Heart left ventricle (tissue), 13 donors: ENCODE measurements around the gene SNRPB2.

Experiments used
- CTCF ChIP-seq, 12 donors: fragments of 200-600 bp; sonication (generic) in 4 of 12; IDR thresholded peaks; one replicate each; pipeline versions ENCODE4 v1.5.0 to v1.8.0; 2018 to 2022; ENCODE audit warnings: antibody characterized with exemption in 12 of 12, mild to moderate bottlenecking in 5 of 12
- POLR2A ChIP-seq, 2 donors: fragments of 450-650 bp; IDR thresholded peaks; one replicate each; pipeline ENCODE4 v1.6.1; 2017; ENCODE audit warnings: antibody characterized with exemption in 2 of 2, mild to moderate bottlenecking in 2 of 2, moderate library complexity in 2 of 2
- donor health status: ischemic (EF 13 %, LVEDD 7.1; RV severe dilation, severe dysfunction).
- donor health status: DM: no; HTN: yes; CAD: no.
- donor health status: DM: no; HTN: no; CAD: no.
- donor health status: ischemic (EF 25% LVEDD 6.9; RV normal size, moderate dysfunction).
- donor health status: ischemic (EF 25% LVEDD 5.7; RV mildly dilated, moderate dysfunction).
- donor health status: ischemic (EF 35%, LVEDD 5.7; RV mildly dilated, moderate dysfunction).
- donor health status: nonischemic (EF 11% LVEDD 7.7; RV severe dilation, severe dysfunction).
- donor health status: DM: yes; HTN: yes; CAD: no.
- donor health status: PGD.
- donor health status: ischemic (EF 29% LVEDD 5.4; RV normal size, mild dysfunction).
- donor health status: nonischemic (EF 23%, LVEDD 6.1; RV moderate dilation, normal function).

- TF ChIP-seq POLR2A (IDR thresholded peaks at IDR 0.05) = no peak
- TF ChIP-seq CTCF (IDR thresholded peaks at IDR 0.05) = no peak
Measured at GRCh38 chr20:16785226-16785625, 55.4 kb downstream of the SNRPB2 start.
